ENCODE data around the gene AMER3. TPM values are rescaled to one million over a fixed set of nuclear protein-coding genes. Genes with fewer than 3 reads are reported as not detected.

AMER3 gene
- total and polyA plus RNA-seq, 10 donors = not detected

DNA sequence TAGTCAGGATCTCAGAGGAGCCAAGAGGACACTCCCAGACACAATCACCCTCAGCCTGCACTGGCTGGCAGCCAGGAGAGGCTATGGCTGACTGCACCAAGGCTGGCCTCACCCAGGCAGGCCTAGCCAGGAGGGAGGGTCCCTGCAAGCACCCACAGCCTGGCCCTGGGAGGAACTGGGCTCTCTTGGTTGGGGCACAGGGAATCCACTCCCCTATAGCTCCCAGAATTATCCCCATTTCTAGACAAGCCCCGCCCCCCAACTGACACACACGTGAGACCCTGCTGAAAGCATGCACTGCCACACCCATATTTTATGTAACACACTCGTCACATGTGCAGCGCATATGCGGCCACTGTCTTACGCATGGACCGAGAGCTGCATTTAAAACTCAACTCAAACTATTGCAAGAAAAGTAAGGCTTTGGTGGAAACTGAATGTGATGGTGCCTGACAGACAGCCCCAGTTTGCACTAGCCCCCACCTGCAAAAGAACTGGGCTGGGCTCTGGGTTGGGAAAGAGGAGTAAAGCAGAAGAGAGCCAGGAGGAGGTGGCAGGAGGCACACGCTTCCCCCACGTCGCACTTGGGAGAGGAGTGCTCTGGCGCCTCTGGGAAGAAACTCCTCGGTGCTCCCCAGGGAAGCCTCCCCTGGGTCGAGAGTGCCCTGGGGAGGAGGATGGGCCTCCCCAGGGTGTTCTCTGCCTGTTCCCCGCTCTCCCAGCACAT, 52.5 kb downstream of the AMER3 start:
- intact Hi-C loops (cut with DNase I; ENCODE audit: low total_unique reads) = no loop called here
- no peak overlapping the region for H3K4me3 ChIP-seq
- DNase-seq = peak; percentile 68
- no peaks in the 10 kb centered on the region for H3K9me3 ChIP-seq
- TF ChIP-seq POLR2AphosphoS5 (IDR thresholded peaks at IDR 0.05) (no peak), POLR2A (IDR thresholded peaks at IDR 0.05) (no peak)
- TF ChIP-seq, protein P1, sequence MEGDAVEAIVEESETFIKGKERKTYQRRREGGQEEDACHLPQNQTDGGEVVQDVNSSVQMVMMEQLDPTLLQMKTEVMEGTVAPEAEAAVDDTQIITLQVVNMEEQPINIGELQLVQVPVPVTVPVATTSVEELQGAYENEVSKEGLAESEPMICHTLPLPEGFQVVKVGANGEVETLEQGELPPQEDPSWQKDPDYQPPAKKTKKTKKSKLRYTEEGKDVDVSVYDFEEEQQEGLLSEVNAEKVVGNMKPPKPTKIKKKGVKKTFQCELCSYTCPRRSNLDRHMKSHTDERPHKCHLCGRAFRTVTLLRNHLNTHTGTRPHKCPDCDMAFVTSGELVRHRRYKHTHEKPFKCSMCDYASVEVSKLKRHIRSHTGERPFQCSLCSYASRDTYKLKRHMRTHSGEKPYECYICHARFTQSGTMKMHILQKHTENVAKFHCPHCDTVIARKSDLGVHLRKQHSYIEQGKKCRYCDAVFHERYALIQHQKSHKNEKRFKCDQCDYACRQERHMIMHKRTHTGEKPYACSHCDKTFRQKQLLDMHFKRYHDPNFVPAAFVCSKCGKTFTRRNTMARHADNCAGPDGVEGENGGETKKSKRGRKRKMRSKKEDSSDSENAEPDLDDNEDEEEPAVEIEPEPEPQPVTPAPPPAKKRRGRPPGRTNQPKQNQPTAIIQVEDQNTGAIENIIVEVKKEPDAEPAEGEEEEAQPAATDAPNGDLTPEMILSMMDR (IDR thresholded peaks at IDR 0.05 in 8 of 11, conservative IDR thresholded peaks at IDR 0.05 in 3 of 11) = no peak
- H3K36me3 ChIP-seq = no peaks in the 10 kb centered on the region
- WGBS, 5 donors = 68 to 74% (median 71%) methylated on average over 14 of the region's 14 CpGs
- H3K27me3 ChIP-seq (replicated peaks in 1 of 7) = peaks cover 0 to 7% (median 0%) of the 10 kb centered on the region in 7 donors
- H3K4me1 ChIP-seq = no peaks in the 10 kb centered on the region
- no peak overlapping the region for H3K27ac ChIP-seq

DNA sequence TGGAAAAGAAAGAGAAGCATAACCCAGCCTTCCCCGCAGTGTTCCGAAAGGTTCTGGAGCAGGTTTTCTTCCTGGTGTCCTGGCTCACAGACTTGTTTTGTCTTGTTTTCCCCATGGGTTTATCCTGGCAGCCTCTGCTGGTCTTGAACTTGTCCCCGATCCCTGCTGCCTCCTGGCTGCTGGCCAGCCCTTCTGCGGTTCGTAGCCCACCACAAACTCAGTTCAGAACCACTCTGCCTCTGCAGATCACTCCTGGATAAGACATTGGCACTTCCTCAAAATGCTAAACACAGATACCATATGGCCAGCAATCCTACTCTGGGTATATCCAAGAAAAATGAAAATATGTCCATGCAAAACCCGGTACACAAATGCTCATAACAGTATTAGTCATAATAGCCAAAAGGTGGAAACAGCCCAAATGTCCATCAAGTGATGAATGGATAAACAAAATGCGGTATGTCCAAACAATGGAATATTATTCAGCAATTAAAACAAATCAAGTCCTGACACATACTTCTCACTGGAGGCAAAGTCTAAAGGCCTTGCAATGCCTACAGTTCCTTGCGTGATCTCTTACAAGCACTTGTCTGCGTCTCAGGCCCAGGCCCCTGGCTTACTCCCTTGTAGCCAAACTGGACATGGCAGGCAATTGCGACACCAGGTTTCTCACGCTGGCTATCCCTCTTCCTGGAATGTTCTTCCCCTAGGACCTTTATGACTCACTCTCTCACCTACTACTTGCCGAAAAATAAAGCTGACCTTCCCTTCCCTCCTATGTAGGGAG, 53.3 kb downstream of the AMER3 start:
- H3K36me3 ChIP-seq = no peaks in the 10 kb centered on the region
- intact Hi-C loops (cut with DNase I; ENCODE audit: low total_unique reads) = no loop called here
- peak; percentile 57 for DNase-seq
- H3K4me1 ChIP-seq = no peaks in the 10 kb centered on the region
- no peak for TF ChIP-seq POLR2AphosphoS5 (IDR thresholded peaks at IDR 0.05)
- no peak for TF ChIP-seq POLR2A (IDR thresholded peaks at IDR 0.05)
- TF ChIP-seq, protein P1 (IDR thresholded peaks at IDR 0.05 in 8 of 11, conservative IDR thresholded peaks at IDR 0.05 in 3 of 11) = no peak
- H3K9me3 ChIP-seq = no peaks in the 10 kb centered on the region
- H3K27ac ChIP-seq = no peak overlapping the region
- WGBS, 5 donors = 71 to 76% (median 72%) methylated on average over 10 to 12 of the region's 12 CpGs
- H3K27me3 ChIP-seq (replicated peaks in 1 of 7) = peaks cover 0 to 7% (median 0%) of the 10 kb centered on the region in 7 donors
- no peak overlapping the region for H3K4me3 ChIP-seq

DNA sequence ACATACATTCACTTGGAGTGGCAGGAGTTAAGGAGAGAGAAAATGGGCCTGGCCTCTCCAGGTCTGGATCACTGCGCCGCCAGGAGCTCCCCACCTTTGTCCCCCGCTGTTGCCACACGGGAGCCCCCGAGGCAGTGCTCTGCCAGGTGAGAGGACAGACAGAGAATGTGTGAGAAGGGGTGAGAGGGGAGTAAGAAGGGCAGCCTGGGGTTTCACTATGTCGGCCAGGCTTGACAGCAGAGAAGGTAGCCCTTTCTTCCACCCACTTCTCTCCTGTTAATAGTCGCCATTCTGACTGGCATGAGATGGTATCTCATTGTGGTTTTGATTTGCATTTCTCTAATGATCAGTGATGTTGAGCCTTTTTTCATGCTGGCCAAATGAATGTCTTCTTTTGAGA, 55.1 kb downstream of the AMER3 start:
- Histone ChIP-seq H3K27me3 (replicated peaks in 1 of 7) (peaks cover 0 to 13% (median 0%) of the 10 kb centered on the region in 7 donors), H3K4me3 (no peak overlapping the region), H3K27ac (no peak overlapping the region), H3K36me3 (no peaks in the 10 kb centered on the region), H3K9me3 (no peaks in the 10 kb centered on the region), H3K4me1 (no peaks in the 10 kb centered on the region)
- peak; percentile 36 for DNase-seq
- TF ChIP-seq POLR2A (IDR thresholded peaks at IDR 0.05) (no peak), POLR2AphosphoS5 (IDR thresholded peaks at IDR 0.05) (no peak)
- TF ChIP-seq, protein P1 (IDR thresholded peaks at IDR 0.05 in 8 of 11, conservative IDR thresholded peaks at IDR 0.05 in 3 of 11) = no peak
- 35 to 59% (median 59%) methylated on average over 7 of the region's 7 CpGs for WGBS, 5 donors
- intact Hi-C loops (cut with DNase I; ENCODE audit: low total_unique reads) = no loop called here

DNA sequence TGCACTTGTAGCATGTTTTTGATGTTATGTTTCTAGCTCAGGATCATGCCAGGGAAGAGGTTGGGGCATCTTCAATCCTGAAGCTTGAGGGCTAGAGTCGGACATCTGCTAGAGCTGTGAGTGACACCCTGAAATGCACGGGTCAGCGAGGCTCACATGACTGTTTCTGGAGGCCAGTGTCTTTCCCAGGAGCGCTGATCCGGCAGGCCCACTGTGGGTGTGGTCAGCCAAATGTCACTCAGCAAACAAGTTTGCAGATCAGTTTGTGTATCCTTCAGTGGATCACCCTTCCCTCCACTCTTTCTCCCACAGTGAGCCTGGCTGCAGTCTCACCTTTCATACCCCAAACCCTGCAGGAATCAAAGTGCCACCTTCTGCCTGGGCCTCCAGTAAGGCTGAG, 58.4 kb downstream of the AMER3 start:
- Histone ChIP-seq H3K9me3 (no peaks in the 10 kb centered on the region), H3K4me1 (no peaks in the 10 kb centered on the region), H3K27ac (no peak overlapping the region), H3K36me3 (no peaks in the 10 kb centered on the region), H3K27me3 (replicated peaks in 1 of 7) (peaks cover 0 to 11% (median 0%) of the 10 kb centered on the region in 7 donors), H3K4me3 (no peak overlapping the region)
- DNase-seq = peak; percentile 47
- 65 to 78% (median 70%) methylated on average over 5 of the region's 5 CpGs for WGBS, 5 donors
- TF ChIP-seq, protein P1 (IDR thresholded peaks at IDR 0.05 in 8 of 11, conservative IDR thresholded peaks at IDR 0.05 in 3 of 11) = no peak
- TF ChIP-seq POLR2AphosphoS5 (IDR thresholded peaks at IDR 0.05) (no peak), POLR2A (IDR thresholded peaks at IDR 0.05) (no peak)
- intact Hi-C loops (cut with DNase I; ENCODE audit: low total_unique reads) = no loop called here
